Loucy (cell line): ENCODE measurements around the gene CLSTN1.

ENCODE experiments used
- H2AFZ ChIP-seq: fragments of 200-600 bp; sonication (generic); 2 replicates; pipeline ENCODE4 v1.6.0; 2016; ENCODE audit warnings: antibody characterized with exemption, mild to moderate bottlenecking, low read length, moderate library complexity
- H3F3A ChIP-seq: fragments of 200-600 bp; 2 replicates; pipeline ENCODE4 v1.6.0; 2016; ENCODE audit warnings: antibody characterized with exemption, low read depth, mild to moderate bottlenecking
- H3K27me3 ChIP-seq: fragments of 200-600 bp; sonication (generic); 2 replicates; pipeline ENCODE4 v1.6.1; 2014; ENCODE audit warnings: low read length, mild to moderate bottlenecking; ENCODE audit not compliant: insufficient read depth, poor library complexity, severe bottlenecking
- H3K36me3 ChIP-seq: fragments of 200-600 bp; sonication (generic); 2 replicates; pipeline ENCODE4 v1.6.1; 2016; ENCODE audit warnings: low read length; ENCODE audit not compliant: insufficient read depth
- H3K4me1 ChIP-seq: fragments of 200-600 bp; sonication (generic); 2 replicates; pipeline ENCODE4 v1.5.1; 2014; ENCODE audit warnings: low read length, mild to moderate bottlenecking; ENCODE audit not compliant: insufficient read depth, poor library complexity, severe bottlenecking
- H3K4me2 ChIP-seq: fragments of 200-600 bp; sonication (generic); 2 replicates; pipeline ENCODE4 v1.6.0; 2014; ENCODE audit warnings: antibody characterized with exemption, low read length, low read depth, mild to moderate bottlenecking; ENCODE audit not compliant: poor library complexity, severe bottlenecking
- H3K4me3 ChIP-seq: fragments of 200-600 bp; sonication (generic); 2 replicates; pipeline ENCODE4 v1.5.1; 2014; ENCODE audit warnings: low read length, mild to moderate bottlenecking, mixed read lengths; ENCODE audit not compliant: poor library complexity, severe bottlenecking
- H3K79me2 ChIP-seq: fragments of 200-600 bp; sonication (generic); 2 replicates; pipeline ENCODE4 v1.6.1; 2014; ENCODE audit warnings: low read length; ENCODE audit not compliant: insufficient read depth
- H3K9ac ChIP-seq: fragments of 200-600 bp; sonication (generic); 2 replicates; pipeline ENCODE4 v1.6.0; 2014; ENCODE audit warnings: mild to moderate bottlenecking, low read depth, low read length, moderate library complexity; ENCODE audit not compliant: poor library complexity, severe bottlenecking
- H3K9me2 ChIP-seq: fragments of 200-600 bp; sonication (generic); replicated peaks from 2 replicates; pipeline ENCODE4 v1.6.1; 2016; ENCODE audit warnings: low read depth, low read length, mixed read lengths
- H3K9me3 ChIP-seq: fragments of 200-600 bp; sonication (generic); 2 replicates; pipeline ENCODE4 v1.6.1; 2014; ENCODE audit warnings: mild to moderate bottlenecking, antibody characterized with exemption, low read length, low read depth; ENCODE audit not compliant: insufficient read depth
- H4K20me1 ChIP-seq: fragments of 200-600 bp; sonication (generic); 2 replicates; pipeline ENCODE4 v1.6.0; 2014; ENCODE audit warnings: antibody characterized with exemption, low read length, mild to moderate bottlenecking; ENCODE audit not compliant: insufficient read depth, poor library complexity, severe bottlenecking
- CTCF ChIP-seq: fragments of 200-600 bp; sonication (generic); conservative IDR thresholded peaks from 2 replicates; pipeline ENCODE4 v1.5.1; 2014; ENCODE audit warnings: mild to moderate bottlenecking, antibody characterized with exemption, low read length
- EZH2phosphoT487 ChIP-seq: fragments of 200-600 bp; IDR thresholded peaks from 2 replicates; pipeline ENCODE4 v1.6.1; 2018; ENCODE audit warnings: antibody characterized with exemption, mild to moderate bottlenecking, moderate library complexity, borderline replicate concordance

The CLSTN1 gene

GRCh38 chr1:9760824-9761223, 62.9 kb downstream of the CLSTN1 start:
- Histone ChIP-seq H3K79me2 (peaks cover 35% of the 10 kb centered on the region; the same call in 1 of the 2 replicates), H3K27me3 (no peaks in the 10 kb centered on the region), H3K36me3 (peaks cover 10% of the 10 kb centered on the region; the same call in 1 of the 2 replicates), H3K9me2 (no peaks in the 10 kb centered on the region), H3F3A (no peaks in the 10 kb centered on the region), H3K4me2 (no peak overlapping the region), H2AFZ (no peak overlapping the region), H4K20me1 (no peaks in the 10 kb centered on the region), H3K4me3 (no peak overlapping the region), H3K9me3 (no peaks in the 10 kb centered on the region), H3K4me1 (no peaks in the 10 kb centered on the region), H3K9ac (no peak overlapping the region)
- TF ChIP-seq EZH2phosphoT487 (no peak), CTCF (no peak)

- Histone ChIP-seq H3K9me3 (no peaks in the 10 kb centered on the region), H3F3A (no peaks in the 10 kb centered on the region), H3K4me2 (no peak overlapping the region), H3K27me3 (no peaks in the 10 kb centered on the region), H3K9me2 (no peaks in the 10 kb centered on the region), H3K9ac (no peak overlapping the region), H3K36me3 (peaks cover 14% of the 10 kb centered on the region), H4K20me1 (no peaks in the 10 kb centered on the region), H2AFZ (no peak overlapping the region), H3K4me3 (no peak overlapping the region), H3K79me2 (peaks cover 44% of the 10 kb centered on the region; the same call in 1 of the 2 replicates), H3K4me1 (no peaks in the 10 kb centered on the region)
- TF ChIP-seq CTCF (no peak), EZH2phosphoT487 (no peak)
Measured at GRCh38 chr1:9759939-9760338, 63.8 kb downstream of the CLSTN1 start.

GRCh38 chr1:9758559-9759121, 65.1 kb downstream of the CLSTN1 start:
- H2AFZ ChIP-seq = no peak overlapping the region
- no peaks in the 10 kb centered on the region for H3K27me3 ChIP-seq
- no peak overlapping the region for H3K4me2 ChIP-seq
- no peaks in the 10 kb centered on the region for H4K20me1 ChIP-seq
- H3K79me2 ChIP-seq = peaks cover 32% of the 10 kb centered on the region; the same call in 1 of the 2 replicates
- no peak overlapping the region for H3K4me3 ChIP-seq
- no peaks in the 10 kb centered on the region for H3K9me2 ChIP-seq
- H3F3A ChIP-seq = no peaks in the 10 kb centered on the region
- H3K9ac ChIP-seq = no peak overlapping the region
- H3K36me3 ChIP-seq = peaks cover 27% of the 10 kb centered on the region
- H3K4me1 ChIP-seq = no peaks in the 10 kb centered on the region
- H3K9me3 ChIP-seq = no peaks in the 10 kb centered on the region
- TF ChIP-seq EZH2phosphoT487 (no peak), CTCF (no peak)
